Liver (tissue), 9 donors: ENCODE results near the gene MEI4. TPM values are rescaled to one million over a fixed set of nuclear protein-coding genes. Genes with fewer than 3 reads are reported as not detected.

Source experiments
- DNase-seq: peaks from one replicate; pipeline ENCODE4 v3.0.0-alpha.2; 2017; ENCODE audit warnings: low spot score
- H3K27ac ChIP-seq, 2 donors: one replicate each; pipeline ENCODE4 v1.7.0; 2013; ENCODE audit warnings: inconsistent platforms in 2 of 2, low read length in 2 of 2, control low read depth in 1 of 2, low read depth in 1 of 2, mild to moderate bottlenecking in 1 of 2
- H3K27me3 ChIP-seq, 4 donors: one replicate each; pipeline versions ENCODE4 v1.6.1 to v1.7.0; 2013; ENCODE audit warnings: low read length in 3 of 4, inconsistent platforms in 1 of 4, mild to moderate bottlenecking in 1 of 4, moderate library complexity in 1 of 4; ENCODE audit not compliant: control insufficient read depth in 4 of 4, insufficient read depth in 4 of 4
- H3K36me3 ChIP-seq, 4 donors: one replicate each; pipeline versions ENCODE4 v1.6.1 to v1.7.0; 2013; ENCODE audit warnings: low read length in 3 of 4, mild to moderate bottlenecking in 3 of 4, low read depth in 1 of 4, moderate library complexity in 1 of 4; ENCODE audit not compliant: control insufficient read depth in 4 of 4, insufficient read depth in 3 of 4
- H3K4me1 ChIP-seq, 4 donors: one replicate each; pipeline versions ENCODE4 v1.6.1 to v1.7.0; 2013; ENCODE audit warnings: low read length in 3 of 4, mild to moderate bottlenecking in 3 of 4, moderate library complexity in 1 of 4; ENCODE audit not compliant: control insufficient read depth in 4 of 4, insufficient read depth in 4 of 4
- H3K4me3 ChIP-seq, 3 donors: one replicate each; pipeline versions ENCODE4 v1.6.1 to v1.7.0; 2013; ENCODE audit warnings: low read length in 3 of 3, control low read depth in 1 of 3, low read depth in 1 of 3, mild to moderate bottlenecking in 1 of 3
- H3K9ac ChIP-seq, 2 donors: one replicate each; pipeline ENCODE4 v1.7.0; 2013; ENCODE audit warnings: low read length in 2 of 2, mild to moderate bottlenecking in 2 of 2, moderate library complexity in 2 of 2, control low read depth in 1 of 2, low read depth in 1 of 2
- H3K9me3 ChIP-seq, 4 donors: one replicate each; pipeline versions ENCODE4 v1.6.1 to v1.7.0; 2013; ENCODE audit warnings: low read length in 3 of 4; ENCODE audit not compliant: control insufficient read depth in 4 of 4
- CTCF ChIP-seq: fragments of 150-350 bp; IDR thresholded peaks from 2 replicates; pipeline ENCODE4 v1.5.1; 2017; ENCODE audit warnings: improper control_type of control experiment, low read depth, low read length; ENCODE audit not compliant: missing input control
- EGR1 ChIP-seq, 2 donors: IDR thresholded peaks; 2 replicates each; pipeline ENCODE4 v1.6.1; 2016 to 2018; ENCODE audit warnings: antibody characterized with exemption in 2 of 2, low read depth in 2 of 2
- FOXA1 ChIP-seq: IDR thresholded peaks from 2 replicates; pipeline ENCODE4 v1.6.1; 2016; ENCODE audit warnings: antibody characterized with exemption
- FOXA2 ChIP-seq: IDR thresholded peaks from 2 replicates; pipeline ENCODE4 v1.6.1; 2016; ENCODE audit warnings: antibody characterized with exemption
- HNF4A ChIP-seq, 2 donors: conservative IDR thresholded peaks; 2 replicates each; pipeline ENCODE4 v1.6.1; 2016; ENCODE audit warnings: antibody characterized with exemption in 2 of 2, mild to moderate bottlenecking in 2 of 2
- HNF4G ChIP-seq: IDR thresholded peaks from 2 replicates; pipeline ENCODE4 v1.6.1; 2016; ENCODE audit warnings: antibody characterized with exemption
- JUND ChIP-seq, 2 donors: IDR thresholded peaks; 2 replicates each; pipeline ENCODE4 v1.6.1; 2016; ENCODE audit warnings: antibody characterized with exemption in 2 of 2
- NR2F2 ChIP-seq: IDR thresholded peaks from 2 replicates; pipeline ENCODE4 v1.6.1; 2016; ENCODE audit warnings: antibody characterized with exemption
- RAD21 ChIP-seq, 2 donors: IDR thresholded peaks; 2 replicates each; pipeline ENCODE4 v1.6.1; 2016; ENCODE audit warnings: antibody characterized with exemption in 2 of 2, mild to moderate bottlenecking in 2 of 2
- RXRA ChIP-seq, 2 donors: IDR thresholded peaks; 2 replicates each; pipeline ENCODE4 v1.6.1; 2017 to 2018; ENCODE audit warnings: antibody characterized with exemption in 2 of 2, mild to moderate bottlenecking in 1 of 2
- SP1 ChIP-seq: IDR thresholded peaks from 2 replicates; pipeline ENCODE4 v1.6.1; 2018; ENCODE audit warnings: antibody characterized with exemption, mild to moderate bottlenecking
- TAF1 ChIP-seq: conservative IDR thresholded peaks from 2 replicates; pipeline ENCODE4 v1.6.1; 2016; ENCODE audit warnings: antibody characterized with exemption, mild to moderate bottlenecking
- YY1 ChIP-seq: IDR thresholded peaks from 2 replicates; pipeline ENCODE4 v1.6.1; 2016; ENCODE audit warnings: antibody characterized with exemption, mild to moderate bottlenecking
- WGBS: extraction: QIAGEN DNeasy Blood & Tissue Kit; methylation state at CpG from one replicate; pipeline ENCODE4 v1.1.7; 2013; 5-methylcytosine and 5-hydroxymethylcytosine counted together
- polyA plus RNA-seq, 2 donors: library from polyadenylated mRNA; stranded (reverse) in 1 of 2; unstranded in 1 of 2; fragments of 200-250 nt in 1 of 2; fragments of >200 nt in 1 of 2; fragmentation: Nextera tagmentation in 1 of 2; extraction: Ambion mirVana in 1 of 2; gene quantifications; one replicate each; pipeline versions ENCODE4 v1.2.1 to v1.2.3, GENCODE V29; 2013 to 2015
- total RNA-seq, 2 donors: library from RNA; depleted of rRNA; stranded (reverse); fragments of >200 nt; gene quantifications; one replicate each; pipeline ENCODE4 v1.2.3, GENCODE V29; 2014
- TF ChIP-seq, protein P1 (sequence below): IDR thresholded peaks from 2 replicates; pipeline ENCODE4 v1.6.1; 2016; ENCODE audit warnings: antibody characterized with exemption, mild to moderate bottlenecking
- TF ChIP-seq, protein P2 (sequence below): IDR thresholded peaks from 2 replicates; pipeline ENCODE4 v1.6.1; 2016; ENCODE audit warnings: antibody characterized with exemption
- TF ChIP-seq, protein P3 (sequence below): IDR thresholded peaks from 2 replicates; pipeline ENCODE4 v1.6.1; 2016; ENCODE audit warnings: antibody characterized with exemption
- donor health status: healthy.
- donor health status: healthy.
- donor health status: healthy.
- donor health status: healthy.
- donor health status: healthy.

Gene MEI4
- total and polyA plus RNA-seq, 4 donors: 0.36 to 0.84 (median 0.42) TPM

- no peak for TF ChIP-seq JUND (IDR thresholded peaks at IDR 0.05)
- TF ChIP-seq, protein P1, sequence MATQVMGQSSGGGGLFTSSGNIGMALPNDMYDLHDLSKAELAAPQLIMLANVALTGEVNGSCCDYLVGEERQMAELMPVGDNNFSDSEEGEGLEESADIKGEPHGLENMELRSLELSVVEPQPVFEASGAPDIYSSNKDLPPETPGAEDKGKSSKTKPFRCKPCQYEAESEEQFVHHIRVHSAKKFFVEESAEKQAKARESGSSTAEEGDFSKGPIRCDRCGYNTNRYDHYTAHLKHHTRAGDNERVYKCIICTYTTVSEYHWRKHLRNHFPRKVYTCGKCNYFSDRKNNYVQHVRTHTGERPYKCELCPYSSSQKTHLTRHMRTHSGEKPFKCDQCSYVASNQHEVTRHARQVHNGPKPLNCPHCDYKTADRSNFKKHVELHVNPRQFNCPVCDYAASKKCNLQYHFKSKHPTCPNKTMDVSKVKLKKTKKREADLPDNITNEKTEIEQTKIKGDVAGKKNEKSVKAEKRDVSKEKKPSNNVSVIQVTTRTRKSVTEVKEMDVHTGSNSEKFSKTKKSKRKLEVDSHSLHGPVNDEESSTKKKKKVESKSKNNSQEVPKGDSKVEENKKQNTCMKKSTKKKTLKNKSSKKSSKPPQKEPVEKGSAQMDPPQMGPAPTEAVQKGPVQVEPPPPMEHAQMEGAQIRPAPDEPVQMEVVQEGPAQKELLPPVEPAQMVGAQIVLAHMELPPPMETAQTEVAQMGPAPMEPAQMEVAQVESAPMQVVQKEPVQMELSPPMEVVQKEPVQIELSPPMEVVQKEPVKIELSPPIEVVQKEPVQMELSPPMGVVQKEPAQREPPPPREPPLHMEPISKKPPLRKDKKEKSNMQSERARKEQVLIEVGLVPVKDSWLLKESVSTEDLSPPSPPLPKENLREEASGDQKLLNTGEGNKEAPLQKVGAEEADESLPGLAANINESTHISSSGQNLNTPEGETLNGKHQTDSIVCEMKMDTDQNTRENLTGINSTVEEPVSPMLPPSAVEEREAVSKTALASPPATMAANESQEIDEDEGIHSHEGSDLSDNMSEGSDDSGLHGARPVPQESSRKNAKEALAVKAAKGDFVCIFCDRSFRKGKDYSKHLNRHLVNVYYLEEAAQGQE: no peak
- TF ChIP-seq HNF4G: no peak
- TF ChIP-seq YY1: no peak
- TF ChIP-seq HNF4A (conservative IDR thresholded peaks at IDR 0.05): no peak
- TF ChIP-seq SP1: no peak
- no peak for TF ChIP-seq RAD21 (IDR thresholded peaks at IDR 0.05)
- TF ChIP-seq, protein P2, sequence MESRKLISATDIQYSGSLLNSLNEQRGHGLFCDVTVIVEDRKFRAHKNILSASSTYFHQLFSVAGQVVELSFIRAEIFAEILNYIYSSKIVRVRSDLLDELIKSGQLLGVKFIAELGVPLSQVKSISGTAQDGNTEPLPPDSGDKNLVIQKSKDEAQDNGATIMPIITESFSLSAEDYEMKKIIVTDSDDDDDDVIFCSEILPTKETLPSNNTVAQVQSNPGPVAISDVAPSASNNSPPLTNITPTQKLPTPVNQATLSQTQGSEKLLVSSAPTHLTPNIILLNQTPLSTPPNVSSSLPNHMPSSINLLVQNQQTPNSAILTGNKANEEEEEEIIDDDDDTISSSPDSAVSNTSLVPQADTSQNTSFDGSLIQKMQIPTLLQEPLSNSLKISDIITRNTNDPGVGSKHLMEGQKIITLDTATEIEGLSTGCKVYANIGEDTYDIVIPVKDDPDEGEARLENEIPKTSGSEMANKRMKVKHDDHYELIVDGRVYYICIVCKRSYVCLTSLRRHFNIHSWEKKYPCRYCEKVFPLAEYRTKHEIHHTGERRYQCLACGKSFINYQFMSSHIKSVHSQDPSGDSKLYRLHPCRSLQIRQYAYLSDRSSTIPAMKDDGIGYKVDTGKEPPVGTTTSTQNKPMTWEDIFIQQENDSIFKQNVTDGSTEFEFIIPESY: no peak
- TF ChIP-seq, protein P3, sequence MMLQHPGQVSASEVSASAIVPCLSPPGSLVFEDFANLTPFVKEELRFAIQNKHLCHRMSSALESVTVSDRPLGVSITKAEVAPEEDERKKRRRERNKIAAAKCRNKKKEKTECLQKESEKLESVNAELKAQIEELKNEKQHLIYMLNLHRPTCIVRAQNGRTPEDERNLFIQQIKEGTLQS: no peak
- no peak for TF ChIP-seq FOXA1
- no peak for TF ChIP-seq EGR1 (IDR thresholded peaks at IDR 0.05; ENCODE audit: low read depth in 2 of 2)
- TF ChIP-seq FOXA2: no peak
- Histone ChIP-seq H3K4me3 (no peak overlapping the region), H3K27me3 (no peaks in the 10 kb centered on the region), H3K4me1 (no peaks in the 10 kb centered on the region), H3K36me3 (no peaks in the 10 kb centered on the region), H3K27ac (no peak overlapping the region), H3K9me3 (no peaks in the 10 kb centered on the region), H3K9ac (no peak overlapping the region)
- no peak for DNase-seq
- 75% methylated on average over 2 of the region's 2 CpGs for WGBS
These were observed 223.5 kb downstream of the MEI4 start for GRCh38 chr6:77876300-77876699.

DNA sequence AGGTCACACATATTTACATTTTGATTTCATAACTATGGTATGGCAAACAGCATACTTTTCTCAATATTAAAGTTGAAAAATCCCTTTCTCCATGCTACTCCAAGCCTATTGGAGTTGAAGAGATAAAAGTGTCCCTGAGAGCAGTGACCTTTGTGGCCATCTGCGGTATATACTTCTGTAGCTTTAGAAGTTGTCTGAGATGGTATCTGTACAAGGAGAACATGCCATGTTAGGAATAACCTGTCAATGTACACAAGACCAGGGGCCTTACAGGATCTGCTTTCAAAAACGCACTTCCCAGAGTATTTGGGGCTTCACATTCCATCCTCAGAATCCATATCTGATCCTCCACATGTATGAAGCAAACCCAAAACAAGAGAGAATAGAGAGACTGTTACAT lies 226.7 kb downstream of the MEI4 start:
- Histone ChIP-seq H3K4me3 (no peak overlapping the region), H3K36me3 (no peaks in the 10 kb centered on the region), H3K27me3 (no peaks in the 10 kb centered on the region), H3K9ac (no peak overlapping the region), H3K9me3 (no peaks in the 10 kb centered on the region), H3K27ac (no peak overlapping the region), H3K4me1 (no peaks in the 10 kb centered on the region)
- 65% methylated on average over 2 of the region's 2 CpGs for WGBS
- DNase-seq: no peak
- TF ChIP-seq RXRA (IDR thresholded peaks at IDR 0.05) (no peak), HNF4A (conservative IDR thresholded peaks at IDR 0.05) (no peak), NR2F2 (no peak), CTCF (no peak), YY1 (no peak), TAF1 (no peak), JUND (IDR thresholded peaks at IDR 0.05) (no peak), HNF4G (no peak), FOXA1 (no peak), RAD21 (IDR thresholded peaks at IDR 0.05) (no peak)
- TF ChIP-seq, protein P3: no peak
- TF ChIP-seq, protein P2: no peak
- TF ChIP-seq, protein P1: no peak
